DND-41 (cell line): Measurements from ENCODE around the gene NXNL1.

Experiments
- ATAC-seq: fragments of 200-7000 bp; cut with Tn5 transposase; 3 replicates; pipeline ENCODE4 v1.9.1; 2021; ENCODE audit warnings: low read depth; ENCODE audit not compliant: insufficient read depth
- DNase-seq: peaks from one replicate; pipeline ENCODE4 v3.0.0-alpha.2; 2020
- H2AFZ ChIP-seq: 2 replicates; pipeline ENCODE4 v1.6.0; 2012; ENCODE audit warnings: low read depth, low read length
- H3K27ac ChIP-seq: 2 replicates; pipeline ENCODE4 v1.5.1; 2012; ENCODE audit warnings: low read length, inconsistent platforms
- H3K27me3 ChIP-seq: fragments of 200-600 bp; sonication (generic); 2 replicates; pipeline ENCODE4 v1.6.0; 2012; ENCODE audit warnings: low read length, mild to moderate bottlenecking, inconsistent platforms; ENCODE audit not compliant: insufficient read depth, poor library complexity
- H3K36me3 ChIP-seq: 2 replicates; pipeline ENCODE4 v1.5.1; 2012; ENCODE audit warnings: low read length, inconsistent platforms; ENCODE audit not compliant: insufficient read depth
- H3K4me1 ChIP-seq: 2 replicates; pipeline ENCODE4 v1.5.1; 2012; ENCODE audit warnings: mild to moderate bottlenecking, low read length; ENCODE audit not compliant: insufficient read depth
- H3K4me2 ChIP-seq: 2 replicates; pipeline ENCODE4 v1.6.0; 2012; ENCODE audit warnings: mild to moderate bottlenecking, moderate library complexity, low read length, inconsistent platforms; ENCODE audit not compliant: insufficient read depth
- H3K4me3 ChIP-seq, 2 experiments: fragments of 200-600 bp in 1 of 2; shearing (Covaris generic) in 1 of 2; 2 replicates each; pipeline ENCODE4 v1.5.1; 2012 to 2016; ENCODE audit warnings: inconsistent platforms in 2 of 2, low read length in 2 of 2, mild to moderate bottlenecking in 2 of 2, low read depth in 1 of 2, moderate library complexity in 1 of 2
- H3K79me2 ChIP-seq: 2 replicates; pipeline ENCODE4 v1.6.0; 2012; ENCODE audit warnings: low read length, inconsistent platforms; ENCODE audit not compliant: insufficient read depth
- H3K9ac ChIP-seq: 2 replicates; pipeline ENCODE4 v1.6.0; 2012; ENCODE audit warnings: low read depth, mild to moderate bottlenecking, inconsistent platforms, low read length, moderate library complexity
- H3K9me3 ChIP-seq: 2 replicates; pipeline ENCODE4 v1.5.1; 2012; ENCODE audit warnings: low read length, moderate library complexity, mild to moderate bottlenecking, inconsistent platforms; ENCODE audit not compliant: insufficient read depth, severe bottlenecking
- H4K20me1 ChIP-seq: 2 replicates; pipeline ENCODE4 v1.6.0; 2012; ENCODE audit warnings: low read length; ENCODE audit not compliant: insufficient read depth
- EZH2 ChIP-seq: IDR thresholded peaks from 3 replicates; pipeline ENCODE4 v1.6.1; 2012; ENCODE audit warnings: borderline replicate concordance, low read depth, mild to moderate bottlenecking, moderate library complexity, low read length, inconsistent platforms; ENCODE audit not compliant: severe bottlenecking
- TF ChIP-seq, protein P1 (sequence below): IDR thresholded peaks from 2 replicates; pipeline ENCODE4 v1.5.1; 2012; ENCODE audit warnings: borderline replicate concordance, low read length, moderate library complexity, mild to moderate bottlenecking; ENCODE audit not compliant: poor library complexity, severe bottlenecking; ENCODE audit errors: extremely low read depth

Gene NXNL1

GRCh38 chr19:17491287-17491686 is 30.6 kb upstream of the NXNL1 start:
- Histone ChIP-seq H3K27me3 (no peaks in the 10 kb centered on the region), H3K4me2 (no peak overlapping the region), H3K9ac (no peak overlapping the region), H3K79me2 (no peaks in the 10 kb centered on the region), H3K27ac (no peak overlapping the region), H3K9me3 (no peaks in the 10 kb centered on the region), H2AFZ (no peak overlapping the region), H4K20me1 (peaks cover 4% of the 10 kb centered on the region; the same call in 1 of the 2 replicates), H3K4me1 (peaks cover under 1% of the 10 kb centered on the region), H3K36me3 (peaks cover 8% of the 10 kb centered on the region; the same call in 1 of the 2 replicates), H3K4me3 (no peak overlapping the region)
- DNase-seq, result no peak
- no peak for ATAC-seq
- TF ChIP-seq EZH2, result no peak
- TF ChIP-seq, protein P1, sequence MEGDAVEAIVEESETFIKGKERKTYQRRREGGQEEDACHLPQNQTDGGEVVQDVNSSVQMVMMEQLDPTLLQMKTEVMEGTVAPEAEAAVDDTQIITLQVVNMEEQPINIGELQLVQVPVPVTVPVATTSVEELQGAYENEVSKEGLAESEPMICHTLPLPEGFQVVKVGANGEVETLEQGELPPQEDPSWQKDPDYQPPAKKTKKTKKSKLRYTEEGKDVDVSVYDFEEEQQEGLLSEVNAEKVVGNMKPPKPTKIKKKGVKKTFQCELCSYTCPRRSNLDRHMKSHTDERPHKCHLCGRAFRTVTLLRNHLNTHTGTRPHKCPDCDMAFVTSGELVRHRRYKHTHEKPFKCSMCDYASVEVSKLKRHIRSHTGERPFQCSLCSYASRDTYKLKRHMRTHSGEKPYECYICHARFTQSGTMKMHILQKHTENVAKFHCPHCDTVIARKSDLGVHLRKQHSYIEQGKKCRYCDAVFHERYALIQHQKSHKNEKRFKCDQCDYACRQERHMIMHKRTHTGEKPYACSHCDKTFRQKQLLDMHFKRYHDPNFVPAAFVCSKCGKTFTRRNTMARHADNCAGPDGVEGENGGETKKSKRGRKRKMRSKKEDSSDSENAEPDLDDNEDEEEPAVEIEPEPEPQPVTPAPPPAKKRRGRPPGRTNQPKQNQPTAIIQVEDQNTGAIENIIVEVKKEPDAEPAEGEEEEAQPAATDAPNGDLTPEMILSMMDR, result no peak

DNA sequence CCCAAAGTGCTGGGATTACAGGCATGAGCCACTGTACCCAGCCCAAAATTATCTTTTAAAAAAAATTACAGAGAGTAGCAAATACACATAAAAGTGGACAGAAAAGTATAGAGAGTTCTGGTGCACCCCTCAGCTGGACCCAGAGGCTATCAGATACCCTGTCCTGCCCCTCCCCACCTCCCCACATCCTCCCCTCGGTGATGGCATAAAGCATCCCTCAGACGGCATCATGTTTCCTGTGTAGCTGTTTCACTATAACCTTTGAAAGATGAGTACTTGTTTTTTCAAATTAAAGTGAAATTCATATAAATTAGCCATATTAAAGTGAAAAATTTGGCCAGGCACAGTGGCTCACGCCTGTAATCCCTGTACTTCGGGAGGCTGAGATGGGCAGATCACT is 29.7 kb upstream of the NXNL1 start:
- ATAC-seq (peak; percentile 60; the same call in 1 of the 3 replicates), DNase-seq (peak; percentile 21)
- Histone ChIP-seq H3K4me3 (no peak overlapping the region), H3K27me3 (no peaks in the 10 kb centered on the region), H3K79me2 (no peaks in the 10 kb centered on the region), H3K27ac (no peak overlapping the region), H3K9ac (no peak overlapping the region), H2AFZ (no peak overlapping the region), H4K20me1 (peaks cover 4% of the 10 kb centered on the region; the same call in 1 of the 2 replicates), H3K4me2 (no peak overlapping the region), H3K36me3 (peaks cover 4% of the 10 kb centered on the region; the same call in 1 of the 2 replicates), H3K9me3 (no peaks in the 10 kb centered on the region), H3K4me1 (no peaks in the 10 kb centered on the region)
- TF ChIP-seq EZH2, result no peak
- TF ChIP-seq, protein P1, result no peak

GRCh38 chr19:17489392-17490030 is 28.8 kb upstream of the NXNL1 start:
- Histone ChIP-seq H3K4me1 (no peaks in the 10 kb centered on the region), H3K4me3 (no peak overlapping the region), H3K27ac (no peak overlapping the region), H3K36me3 (peaks cover 4% of the 10 kb centered on the region; the same call in 1 of the 2 replicates), H3K79me2 (no peaks in the 10 kb centered on the region), H2AFZ (no peak overlapping the region), H3K9me3 (no peaks in the 10 kb centered on the region), H3K9ac (no peak overlapping the region), H3K4me2 (no peak overlapping the region), H4K20me1 (peaks cover 4% of the 10 kb centered on the region; the same call in 1 of the 2 replicates), H3K27me3 (no peaks in the 10 kb centered on the region)
- TF ChIP-seq, protein P1, result no peak
- ATAC-seq (no peak), DNase-seq (no peak)
